Measurements from ENCODE around the gene SRXN1. TPM values are rescaled to one million over a fixed set of nuclear protein-coding genes. Genes with fewer than 3 reads are reported as not detected.

Gene SRXN1
- total and polyA plus RNA-seq, 2 donors (not counting 3 experiments of a cell fraction or from before 2014, with no cell fraction given), result 19.3 to 24.9 TPM

GRCh38 chr20:610130-611046, 42.6 kb downstream of the SRXN1 start, which contains the start of gene TCF15:
Gene TCF15, minus strand, starts transcription at chr20:610309. Its CDS starts 72 bp downstream, at chr20:610237.
- Histone ChIP-seq H3K4me1 (ENCODE audit: control insufficient read depth, extremely low read depth, insufficient read depth, low read length) (peaks cover 6% of the 10 kb centered on the region), H3K9me3 (replicated peaks; ENCODE audit: control insufficient read depth, insufficient read depth, low read length) (no peaks in the 10 kb centered on the region), H3K9me1 (replicated peaks; ENCODE audit: control insufficient read depth, extremely low read depth, insufficient read depth, low read length) (no peaks in the 10 kb centered on the region), H3K79me2 (ENCODE audit: control insufficient read depth, insufficient read depth, low read length) (no peaks in the 10 kb centered on the region), H3K27me3 (ENCODE audit: control insufficient read depth in 2 of 2, insufficient read depth in 2 of 2, low read length in 2 of 2) (peaks cover 37 to 50% of the 10 kb centered on the region in 2 experiments), H2AFZ (ENCODE audit: low read depth, low read length) (peak within 1 kb of the TSS; percentile 63), H3K4me2 (ENCODE audit: insufficient read depth, low read length) (no peak within 1 kb of the TSS), H3K27ac (ENCODE audit: insufficient read depth, low read depth, low read length) (no peak within 1 kb of the TSS), H3K9ac (replicated peaks; ENCODE audit: extremely low read depth, insufficient read depth, low read length) (no peak within 1 kb of the TSS), H4K20me1 (replicated peaks; ENCODE audit: control insufficient read depth, extremely low read depth, insufficient read depth, low read length) (no peaks in the 10 kb centered on the region), H3K36me3 (ENCODE audit: control insufficient read depth in 2 of 2, extremely low read depth in 1 of 2, insufficient read depth in 2 of 2, low read length in 2 of 2) (no peaks in the 10 kb centered on the region), H3K4me3 (replicated peaks in 1 of 3; ENCODE audit: insufficient read depth in 1 of 3, low read depth in 1 of 3, low read length in 3 of 3) (no peak within 1 kb of the TSS)
- dilution Hi-C loops (cut with MboI; ENCODE audit: extremely low pct_ligation_motif_present, low sequenced_read_pairs), result no loop called here
- DNase-seq (ENCODE audit: low read depth, low spot score) (peak; percentile 34), FAIRE-seq (no peak)
- CTCF ChIA-PET, result interaction anchor here (1.1 to 3.0 kb wide), 3 partner anchors 35 to 49 kb away, joined by 3 to 14 read pairs (median 4); no protein-coding TSS in a partner anchor
- TF ChIP-seq MAX (IDR thresholded peaks at IDR 0.05; ENCODE audit: insufficient read depth, insufficient read length), result peak; percentile 17
- peak; percentile 77 for TF ChIP-seq EZH2 (IDR thresholded peaks at IDR 0.05; ENCODE audit: borderline replicate concordance, low read depth, low read length, severe bottlenecking)
- TF ChIP-seq MYC (IDR thresholded peaks at IDR 0.05; ENCODE audit: low read depth, low read length), result no peak
- intact Hi-C loops (cut with micrococcal nuclease), result no loop called here
- BruUV-seq (replicated peaks), result no TSS peak
- POLR2A ChIA-PET, result no interaction called here

GRCh38 chr20:609371-609964, 43.5 kb downstream of the SRXN1 start:
- H3K27me3 ChIP-seq (ENCODE audit: control insufficient read depth in 2 of 2, insufficient read depth in 2 of 2, low read length in 2 of 2), result peaks cover 37 to 50% of the 10 kb centered on the region in 2 experiments
- DNase-seq (ENCODE audit: low read depth, low spot score), result no peak
- H3K9me1 ChIP-seq (replicated peaks; ENCODE audit: control insufficient read depth, extremely low read depth, insufficient read depth, low read length), result no peaks in the 10 kb centered on the region
- H3K36me3 ChIP-seq (ENCODE audit: control insufficient read depth in 2 of 2, extremely low read depth in 1 of 2, insufficient read depth in 2 of 2, low read length in 2 of 2), result no peaks in the 10 kb centered on the region
- no peaks in the 10 kb centered on the region for H4K20me1 ChIP-seq (replicated peaks; ENCODE audit: control insufficient read depth, extremely low read depth, insufficient read depth, low read length)
- ChIA-PET CTCF (interaction anchor here (1.1 kb wide), 1 partner anchor 36 kb away, joined by 3 read pairs; no protein-coding TSS in a partner anchor), POLR2A (no interaction called here)
- no TSS peak for BruUV-seq (replicated peaks)
- H2AFZ ChIP-seq (ENCODE audit: low read depth, low read length), result peak overlapping the region; percentile 63
- no peak overlapping the region for H3K4me2 ChIP-seq (ENCODE audit: insufficient read depth, low read length)
- H3K27ac ChIP-seq (ENCODE audit: insufficient read depth, low read depth, low read length), result no peak overlapping the region
- H3K9ac ChIP-seq (replicated peaks; ENCODE audit: extremely low read depth, insufficient read depth, low read length), result no peak overlapping the region
- no peak for TF ChIP-seq FOS (IDR thresholded peaks at IDR 0.05; ENCODE audit: borderline replicate concordance, insufficient read depth, low read length)
- TF ChIP-seq EZH2 (IDR thresholded peaks at IDR 0.05; ENCODE audit: borderline replicate concordance, low read depth, low read length, severe bottlenecking), result peak; percentile 92
- no peaks in the 10 kb centered on the region for H3K79me2 ChIP-seq (ENCODE audit: control insufficient read depth, insufficient read depth, low read length)
- dilution Hi-C loops (cut with MboI; ENCODE audit: extremely low pct_ligation_motif_present, low sequenced_read_pairs) (no loop called here), intact Hi-C loops (cut with micrococcal nuclease) (no loop called here)
- no peak for FAIRE-seq
- no peaks in the 10 kb centered on the region for H3K9me3 ChIP-seq (replicated peaks; ENCODE audit: control insufficient read depth, insufficient read depth, low read length)
- H3K4me3 ChIP-seq (replicated peaks in 1 of 3; ENCODE audit: insufficient read depth in 1 of 3, low read depth in 1 of 3, low read length in 3 of 3), result no peak overlapping the region
- peaks cover 6% of the 10 kb centered on the region for H3K4me1 ChIP-seq (ENCODE audit: control insufficient read depth, extremely low read depth, insufficient read depth, low read length)
